ENCODE results near the gene ZBTB47. TPM values are rescaled to one million over a fixed set of nuclear protein-coding genes. Genes with fewer than 3 reads are reported as not detected.

ZBTB47 gene
- total and polyA plus RNA-seq, 2 experiments from 2014 or later: 5.2 to 72.8 TPM

DNA sequence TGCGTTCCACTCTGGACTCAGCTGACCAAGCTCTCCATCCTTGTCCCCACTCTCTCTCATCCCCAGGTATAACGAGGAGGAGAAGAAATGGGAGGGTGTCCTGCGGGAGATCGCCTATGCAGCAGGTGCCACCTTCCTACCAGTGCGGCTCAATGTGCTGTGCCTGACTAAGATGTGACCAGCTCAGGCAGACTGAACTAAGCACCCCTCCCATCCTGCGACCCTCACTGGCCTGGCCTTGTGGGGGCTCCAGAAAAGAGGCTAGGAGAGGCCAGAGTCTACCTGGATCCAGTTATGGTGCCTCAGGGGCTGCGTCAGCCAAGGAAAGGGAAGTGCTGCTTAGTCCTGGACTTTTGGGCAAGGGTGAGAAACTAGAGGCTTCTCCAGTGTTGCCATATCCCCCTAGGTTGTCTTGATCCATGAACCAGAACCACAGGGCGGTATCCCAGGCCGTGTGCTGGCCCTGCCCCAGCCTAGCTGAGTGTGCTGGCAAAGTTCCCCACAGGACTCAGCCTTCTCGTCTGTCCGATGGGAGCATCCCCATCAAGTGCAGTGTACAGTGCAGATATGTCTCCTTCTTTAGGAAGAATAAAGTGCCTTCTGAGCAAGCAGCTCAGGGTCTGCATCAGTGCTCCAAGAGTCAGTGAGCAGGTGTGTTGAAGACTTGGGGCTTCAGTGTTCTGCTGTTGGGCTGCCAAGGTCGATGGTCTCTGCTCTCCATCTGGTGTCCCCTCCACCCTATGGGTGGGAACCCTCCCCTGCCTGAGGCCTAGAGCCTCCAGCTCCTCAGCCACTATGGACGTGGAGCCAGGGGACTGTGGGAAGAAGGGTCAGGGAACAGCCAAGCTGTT lies 38.5 kb downstream of the ZBTB47 start:
- no peaks in the 10 kb centered on the region for H4K20me1 ChIP-seq (ENCODE audit: insufficient read depth)
- 0 out of 2 replicates have a peak, but pooled peaks cover 3% of the 10 kb centered on the region for H3K27me3 ChIP-seq (replicated peaks; ENCODE audit: insufficient read depth)
- H3K4me1 ChIP-seq (ENCODE audit: insufficient read depth): no peaks in the 10 kb centered on the region
- no peak for DNase-seq
- no peak overlapping the region for H3K4me3 ChIP-seq
- H3K36me3 ChIP-seq (ENCODE audit: low read depth): no peaks in the 10 kb centered on the region
- H3K27ac ChIP-seq: no peak overlapping the region
- TF ChIP-seq EZH2phosphoT487 (IDR thresholded peaks at IDR 0.05; ENCODE audit: insufficient read depth, low read depth) (no peak), EZH2 (IDR thresholded peaks at IDR 0.05; ENCODE audit: insufficient read depth, poor library complexity, severe bottlenecking) (no peak)
- no peak overlapping the region for H2AFZ ChIP-seq
- no peaks in the 10 kb centered on the region for H3K79me2 ChIP-seq (ENCODE audit: insufficient read depth)
- H3K9ac ChIP-seq: no peak overlapping the region
- 61% methylated on average over 13 of the region's 13 CpGs for WGBS, 2 experiments (ENCODE audit: low coverage in 1 of 2, low lambda C conversion rate in 2 of 2, missing lambda C conversion rate in 2 of 2)
- no peak overlapping the region for H3K4me2 ChIP-seq (ENCODE audit: unreplicated experiment)
- no peaks in the 10 kb centered on the region for H3K9me3 ChIP-seq (ENCODE audit: low read depth)
- in situ Hi-C loops (cut with MboI): no loop called here
- no peaks in the 10 kb centered on the region for H3K9me2 ChIP-seq (ENCODE audit: insufficient read depth)
- H3F3A ChIP-seq (ENCODE audit: insufficient read depth): no peaks in the 10 kb centered on the region

DNA sequence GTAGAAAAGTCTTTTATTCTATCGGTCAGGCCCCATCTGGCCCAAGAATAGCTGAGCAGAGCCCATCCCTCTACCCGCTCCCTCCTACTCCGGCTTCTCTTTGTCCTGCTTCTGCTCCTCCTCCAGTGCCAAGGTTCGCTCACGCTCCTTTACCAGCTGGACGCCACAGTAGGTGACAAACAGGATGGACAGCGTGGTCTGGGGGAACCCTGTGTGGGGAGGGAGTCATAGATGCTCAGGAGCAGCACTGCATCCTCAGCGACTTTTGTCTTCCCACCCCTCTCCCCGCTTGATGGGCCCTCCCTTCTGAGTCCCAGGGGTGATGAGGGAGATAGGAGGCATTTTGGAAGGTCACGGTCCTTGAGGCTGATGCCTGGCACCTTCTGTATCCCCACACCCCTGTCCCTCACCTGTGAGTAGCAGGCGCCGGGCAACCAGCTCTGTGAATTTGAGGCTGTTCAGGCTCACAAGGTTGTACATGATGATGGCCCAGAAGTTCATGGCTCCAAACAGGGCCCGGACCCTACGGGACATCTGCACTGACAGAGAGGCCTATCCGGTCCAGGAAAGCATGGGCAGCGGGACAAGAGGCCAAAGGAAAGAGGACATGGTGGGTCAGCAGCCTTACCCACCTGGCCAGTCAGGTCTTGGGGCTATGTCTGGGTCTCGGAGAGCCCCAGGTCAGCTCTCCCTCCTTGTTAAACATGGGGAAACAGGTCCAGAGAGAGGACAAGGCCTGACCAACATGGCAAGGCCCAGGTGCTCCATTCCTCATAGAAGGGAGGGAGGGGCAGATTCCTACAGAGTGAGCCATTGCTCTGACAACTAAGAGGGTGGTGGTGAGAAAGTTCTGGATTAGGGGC lies 39.4 kb downstream of the ZBTB47 start:
- H3K27me3 ChIP-seq (replicated peaks; ENCODE audit: insufficient read depth): 0 out of 2 replicates have a peak, but pooled peaks cover 3% of the 10 kb centered on the region
- H3K9me2 ChIP-seq (ENCODE audit: insufficient read depth): no peaks in the 10 kb centered on the region
- H2AFZ ChIP-seq: no peak overlapping the region
- no peaks in the 10 kb centered on the region for H3K4me1 ChIP-seq (ENCODE audit: insufficient read depth)
- H3K9me3 ChIP-seq (ENCODE audit: low read depth): no peaks in the 10 kb centered on the region
- TF ChIP-seq EZH2phosphoT487 (IDR thresholded peaks at IDR 0.05; ENCODE audit: insufficient read depth, low read depth) (no peak), EZH2 (IDR thresholded peaks at IDR 0.05; ENCODE audit: insufficient read depth, poor library complexity, severe bottlenecking) (no peak)
- no peak overlapping the region for H3K27ac ChIP-seq
- no peaks in the 10 kb centered on the region for H4K20me1 ChIP-seq (ENCODE audit: insufficient read depth)
- no peak for DNase-seq
- no peak overlapping the region for H3K4me2 ChIP-seq (ENCODE audit: unreplicated experiment)
- in situ Hi-C loops (cut with MboI): no loop called here
- H3F3A ChIP-seq (ENCODE audit: insufficient read depth): no peaks in the 10 kb centered on the region
- H3K79me2 ChIP-seq (ENCODE audit: insufficient read depth): no peaks in the 10 kb centered on the region
- H3K4me3 ChIP-seq: no peak overlapping the region
- no peak overlapping the region for H3K9ac ChIP-seq
- H3K36me3 ChIP-seq (ENCODE audit: low read depth): no peaks in the 10 kb centered on the region
- 73 to 78% methylated on average over 17 of the region's 17 CpGs for WGBS, 2 experiments (ENCODE audit: low coverage in 1 of 2, low lambda C conversion rate in 2 of 2, missing lambda C conversion rate in 2 of 2)

DNA sequence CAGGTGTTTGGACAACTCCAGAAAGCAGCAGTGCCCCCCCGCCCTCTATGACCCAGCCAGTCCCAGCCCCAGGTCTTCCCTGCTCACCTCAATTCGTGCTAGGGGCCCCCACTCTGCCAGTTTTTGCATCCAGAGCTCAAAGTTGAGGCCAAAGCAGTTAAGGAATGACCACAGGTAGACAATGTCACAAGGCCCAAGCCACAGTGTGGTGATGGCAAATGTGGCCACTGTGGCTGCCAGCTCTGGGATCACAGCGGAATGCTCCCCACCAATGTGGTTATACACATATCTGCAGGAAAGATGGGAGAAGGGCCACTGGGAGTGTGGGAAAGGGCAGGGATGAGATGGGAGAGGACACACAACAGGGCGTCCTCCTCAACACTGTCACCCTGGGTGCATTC lies 40.0 kb downstream of the ZBTB47 start:
- H4K20me1 ChIP-seq (ENCODE audit: insufficient read depth): no peaks in the 10 kb centered on the region
- no peaks in the 10 kb centered on the region for H3K9me3 ChIP-seq (ENCODE audit: low read depth)
- H3K36me3 ChIP-seq (ENCODE audit: low read depth): no peaks in the 10 kb centered on the region
- no peak for TF ChIP-seq EZH2phosphoT487 (IDR thresholded peaks at IDR 0.05; ENCODE audit: insufficient read depth, low read depth)
- no peak for TF ChIP-seq EZH2 (IDR thresholded peaks at IDR 0.05; ENCODE audit: insufficient read depth, poor library complexity, severe bottlenecking)
- H3K27me3 ChIP-seq (replicated peaks; ENCODE audit: insufficient read depth): 0 out of 2 replicates have a peak, but pooled peaks cover 3% of the 10 kb centered on the region
- H3K79me2 ChIP-seq (ENCODE audit: insufficient read depth): no peaks in the 10 kb centered on the region
- H3K27ac ChIP-seq: no peak overlapping the region
- WGBS, 2 experiments (ENCODE audit: low coverage in 1 of 2, low lambda C conversion rate in 2 of 2, missing lambda C conversion rate in 2 of 2): 57 to 59% methylated on average over 4 of the region's 4 CpGs
- in situ Hi-C loops (cut with MboI): no loop called here
- H2AFZ ChIP-seq: no peak overlapping the region
- no peak for DNase-seq
- H3K9ac ChIP-seq: no peak overlapping the region
- H3K4me1 ChIP-seq (ENCODE audit: insufficient read depth): no peaks in the 10 kb centered on the region
- no peak overlapping the region for H3K4me2 ChIP-seq (ENCODE audit: unreplicated experiment)
- no peak overlapping the region for H3K4me3 ChIP-seq
- no peaks in the 10 kb centered on the region for H3F3A ChIP-seq (ENCODE audit: insufficient read depth)
- no peaks in the 10 kb centered on the region for H3K9me2 ChIP-seq (ENCODE audit: insufficient read depth)

DNA sequence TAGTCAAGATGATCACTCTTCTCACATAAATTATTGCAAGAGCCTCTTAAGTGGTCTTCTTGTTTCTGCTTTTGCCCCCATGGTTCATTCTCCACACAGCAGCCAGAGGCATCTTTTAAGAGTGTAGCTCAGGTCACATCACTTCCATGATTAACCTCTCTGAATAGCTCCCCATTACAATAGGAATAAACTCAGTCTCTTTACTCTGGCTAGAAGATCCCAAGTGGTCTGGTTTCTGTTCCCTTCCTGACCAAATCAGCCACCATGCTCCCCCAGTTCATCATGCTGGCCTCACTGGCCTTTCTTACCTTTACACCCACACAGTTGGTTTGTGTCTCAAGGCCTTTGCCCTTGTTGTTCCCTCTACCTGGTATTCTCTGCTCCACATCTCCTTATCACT lies 40.9 kb downstream of the ZBTB47 start:
- in situ Hi-C loops (cut with MboI): no loop called here
- Histone ChIP-seq H3K9ac (no peak overlapping the region), H3K27me3 (replicated peaks; ENCODE audit: insufficient read depth) (0 out of 2 replicates have a peak, but pooled peaks cover 3% of the 10 kb centered on the region), H3F3A (ENCODE audit: insufficient read depth) (no peaks in the 10 kb centered on the region), H3K4me3 (no peak overlapping the region), H3K4me2 (ENCODE audit: unreplicated experiment) (no peak overlapping the region), H3K9me2 (ENCODE audit: insufficient read depth) (no peaks in the 10 kb centered on the region), H2AFZ (no peak overlapping the region), H4K20me1 (ENCODE audit: insufficient read depth) (no peaks in the 10 kb centered on the region), H3K4me1 (ENCODE audit: insufficient read depth) (no peaks in the 10 kb centered on the region), H3K79me2 (ENCODE audit: insufficient read depth) (no peaks in the 10 kb centered on the region), H3K36me3 (ENCODE audit: low read depth) (no peaks in the 10 kb centered on the region), H3K9me3 (ENCODE audit: low read depth) (no peaks in the 10 kb centered on the region), H3K27ac (no peak overlapping the region)
- no peak for DNase-seq
- no peak for TF ChIP-seq EZH2 (IDR thresholded peaks at IDR 0.05; ENCODE audit: insufficient read depth, poor library complexity, severe bottlenecking)
- no peak for TF ChIP-seq EZH2phosphoT487 (IDR thresholded peaks at IDR 0.05; ENCODE audit: insufficient read depth, low read depth)

Data from GM23248 (cell line).